ENCODE results near the gene BAX. TPM values are rescaled to one million over a fixed set of nuclear protein-coding genes. Genes with fewer than 3 reads are reported as not detected.

BAX gene
- total RNA-seq, 2 donors from 2014 or later, result 28.8 to 36.1 TPM

- ATAC-seq, result no peak
- no peak for DNase-seq
- intact Hi-C loops (cut with DNase I), result loop anchor here in 1 of 2 donors (10.0 kb wide), 1 partner anchor 53 kb away; the partner anchor contains the start of gene NUCB1
These were observed 3.3 kb downstream of the BAX start for GRCh38 chr19:48958006-48958405.

DNA sequence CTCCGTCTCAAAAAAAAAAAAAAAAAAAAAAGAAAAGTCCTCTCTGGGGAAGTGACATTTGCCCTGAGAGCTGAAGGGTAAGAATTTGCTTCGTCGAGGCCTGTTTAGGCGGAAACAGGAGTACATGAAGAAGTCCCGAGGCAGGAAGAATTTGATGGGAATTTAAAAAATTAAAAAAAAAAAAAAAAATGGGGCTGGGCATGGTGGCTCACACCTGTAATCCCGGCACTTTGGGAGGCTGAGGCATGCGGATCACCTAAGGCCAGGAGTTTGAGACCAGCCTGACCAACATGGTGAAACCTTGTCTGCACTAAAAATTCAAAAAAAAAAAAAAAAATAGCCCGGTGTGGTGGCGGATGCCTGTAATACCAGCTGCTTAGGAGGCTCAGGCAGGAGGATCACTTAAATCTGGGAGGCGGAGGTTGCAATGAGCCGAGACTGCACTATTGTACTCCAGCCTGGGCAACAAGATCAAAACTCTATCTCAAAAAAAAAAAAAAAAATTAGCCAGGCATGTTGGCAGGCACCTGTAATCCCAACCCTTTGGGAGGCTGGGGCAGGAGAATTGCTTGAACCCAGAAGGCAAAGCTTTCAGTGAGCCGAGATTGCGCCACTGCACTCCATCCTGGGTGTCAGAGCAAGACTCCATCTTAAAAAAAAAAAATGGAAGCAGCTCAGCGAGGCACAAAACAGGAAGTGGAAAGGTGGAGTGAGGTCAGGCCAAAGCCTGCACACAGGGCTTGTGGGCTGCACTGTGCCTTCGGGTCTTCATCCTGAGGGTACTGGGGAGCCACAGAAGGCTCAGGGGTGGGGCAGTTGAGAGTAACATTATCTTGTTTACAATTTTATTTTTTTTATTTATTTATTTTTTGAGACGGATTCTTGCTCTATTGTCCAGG lies 4.9 kb downstream of the BAX start:
- DNase-seq, result no peak
- intact Hi-C loops (cut with DNase I), result loop anchor here (10.0 kb wide), 2 partner anchors 55 to 85 kb away; partner anchors contain the start of genes NUCB1 (in 1 of the 2) and PPP1R15A (in 1 of the 2)
- no peak for ATAC-seq

DNA sequence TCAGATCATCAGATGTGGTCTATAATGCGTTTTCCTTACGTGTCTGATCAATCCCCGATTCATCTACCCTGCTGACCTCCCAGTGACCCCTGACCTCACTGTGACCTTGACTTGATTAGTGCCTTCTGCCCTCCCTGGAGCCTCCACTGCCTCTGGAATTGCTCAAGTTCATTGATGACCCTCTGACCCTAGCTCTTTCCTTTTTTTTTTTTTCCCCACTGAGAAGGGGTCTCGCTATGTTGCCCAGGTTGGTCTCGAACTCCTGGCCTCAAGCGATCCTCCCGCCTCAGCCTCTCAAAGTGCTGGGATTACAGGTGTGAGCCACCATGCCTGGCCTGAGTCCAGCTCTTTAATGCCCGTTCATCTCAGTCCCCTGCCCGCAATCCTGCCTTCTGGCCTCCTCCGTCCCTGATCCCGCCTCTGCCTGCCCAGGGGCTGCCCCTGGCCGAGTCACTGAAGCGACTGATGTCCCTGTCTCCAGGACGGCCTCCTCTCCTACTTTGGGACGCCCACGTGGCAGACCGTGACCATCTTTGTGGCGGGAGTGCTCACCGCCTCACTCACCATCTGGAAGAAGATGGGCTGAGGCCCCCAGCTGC lies 6.5 kb downstream of the BAX start:
- ATAC-seq, result no peak
- DNase-seq, result no peak
- intact Hi-C loops (cut with DNase I), result loop anchor here in 1 of 2 donors (10.0 kb wide), 1 partner anchor 86 kb away; the partner anchor contains the start of gene PPP1R15A

GRCh38 chr19:48961673-48962028 lies 7.0 kb downstream of the BAX start:
- ATAC-seq, result no peak
- DNase-seq, result no peak
- intact Hi-C loops (cut with DNase I), result loop anchor here in 1 of 2 donors (10.0 kb wide), 1 partner anchor 87 kb away; the partner anchor contains the start of gene PPP1R15A

DNA sequence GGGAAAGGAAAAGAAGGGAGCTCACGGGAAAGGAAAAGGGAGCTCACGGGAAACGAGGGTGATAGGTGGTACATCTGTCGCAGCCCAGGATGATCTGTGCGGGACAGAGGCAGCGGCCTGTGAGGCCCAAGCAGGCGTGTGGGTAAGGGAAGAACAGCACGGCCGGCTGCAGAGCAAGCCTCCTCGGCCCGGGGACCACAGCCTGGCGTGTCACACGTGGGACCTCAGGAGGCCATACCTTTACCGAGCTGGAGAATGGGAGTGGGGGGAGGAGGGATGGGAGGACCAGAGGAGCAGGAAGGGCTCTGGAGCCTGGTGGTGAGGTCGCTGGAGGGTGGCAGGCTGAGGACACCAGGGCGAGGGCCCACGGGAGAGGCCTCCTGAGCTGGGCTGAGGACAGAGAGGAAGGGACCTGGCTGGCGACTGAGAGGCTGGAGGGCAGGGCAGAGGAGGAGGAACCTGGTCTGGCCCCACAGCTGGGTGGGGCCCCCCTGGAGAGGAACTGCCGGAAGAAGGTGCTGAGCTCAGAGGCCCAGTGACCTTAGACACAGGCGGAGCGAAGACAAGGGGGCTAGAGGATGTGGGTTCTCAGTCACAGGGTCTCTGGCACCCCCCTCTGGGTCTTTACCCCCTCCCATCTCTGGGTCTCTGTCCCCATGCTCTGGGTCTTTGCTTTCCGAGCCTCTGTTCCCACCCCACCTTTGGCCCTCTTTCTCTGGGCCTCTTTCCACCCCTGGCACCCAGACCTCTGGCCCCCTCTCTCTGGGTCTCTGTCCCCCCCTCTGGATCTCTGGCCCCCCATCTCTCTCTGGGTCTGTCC lies 7.6 kb downstream of the BAX start:
- intact Hi-C loops (cut with DNase I), result loop anchor here in 1 of 2 donors (10.0 kb wide), 1 partner anchor 87 kb away; the partner anchor contains the start of gene PPP1R15A
- ATAC-seq (no peak), DNase-seq (peak; percentile 64)

DNA sequence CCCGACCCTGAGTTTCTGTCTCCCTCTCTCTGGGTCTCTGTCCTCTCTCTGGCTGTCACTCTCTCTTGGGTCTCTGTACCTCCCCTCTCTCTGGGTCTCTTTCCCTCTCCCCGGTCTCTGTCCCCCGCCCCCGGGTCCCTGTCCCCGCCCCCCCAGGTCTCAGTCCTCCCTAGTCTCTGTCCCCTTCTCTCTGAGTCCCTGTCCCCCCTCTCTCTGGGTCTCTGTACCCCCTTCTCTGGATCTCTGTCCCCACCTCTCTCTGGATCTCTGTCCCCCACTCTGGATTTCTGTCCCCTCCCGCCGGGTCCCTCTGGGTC lies 8.1 kb downstream of the BAX start:
- no peak for ATAC-seq
- DNase-seq, result no peak
- intact Hi-C loops (cut with DNase I), result loop anchor here in 1 of 2 donors (10.0 kb wide), 1 partner anchor 88 kb away; the partner anchor contains the start of gene PPP1R15A

- intact Hi-C loops (cut with DNase I), result loop anchor here in 1 of 2 donors (10.0 kb wide), 1 partner anchor 89 kb away; the partner anchor contains the start of gene PPP1R15A
- DNase-seq, result peak; percentile 84
- ATAC-seq, result peak; percentile 14 to 23
These were observed 8.9 kb downstream of the BAX start for GRCh38 chr19:48963371-48964204.

- intact Hi-C loops (cut with DNase I), result loop anchor here (5.0 to 10.0 kb wide), 2 partner anchors 87 to 90 kb away; partner anchors contain the start of gene PPP1R15A (in 1 of the 2)
- no peak for DNase-seq
- ATAC-seq, result no peak
These were observed 9.7 kb downstream of the BAX start for GRCh38 chr19:48964205-48965039.

GRCh38 chr19:48965040-48965805 lies 10.5 kb downstream of the BAX start, which contains the start of gene FTL:
Gene FTL, plus strand, starts transcription at chr19:48965309. Its CDS starts 199 bp downstream, at chr19:48965508.
- peak; percentile 98 for DNase-seq
- peak; percentile 89 to 90 for ATAC-seq
- intact Hi-C loops (cut with DNase I), result loop anchor here (5.0 to 10.0 kb wide), 2 partner anchors 88 to 90 kb away; partner anchors contain the start of gene PPP1R15A (in 1 of the 2)

GRCh38 chr19:48965806-48966540 lies 11.3 kb downstream of the BAX start:
- intact Hi-C loops (cut with DNase I), result loop anchor here (5.0 to 10.0 kb wide), 2 partner anchors 89 to 91 kb away; partner anchors contain the start of gene PPP1R15A (in 1 of the 2)
- DNase-seq, result peak; percentile 92
- peak; percentile 50 to 67 for ATAC-seq

DNA sequence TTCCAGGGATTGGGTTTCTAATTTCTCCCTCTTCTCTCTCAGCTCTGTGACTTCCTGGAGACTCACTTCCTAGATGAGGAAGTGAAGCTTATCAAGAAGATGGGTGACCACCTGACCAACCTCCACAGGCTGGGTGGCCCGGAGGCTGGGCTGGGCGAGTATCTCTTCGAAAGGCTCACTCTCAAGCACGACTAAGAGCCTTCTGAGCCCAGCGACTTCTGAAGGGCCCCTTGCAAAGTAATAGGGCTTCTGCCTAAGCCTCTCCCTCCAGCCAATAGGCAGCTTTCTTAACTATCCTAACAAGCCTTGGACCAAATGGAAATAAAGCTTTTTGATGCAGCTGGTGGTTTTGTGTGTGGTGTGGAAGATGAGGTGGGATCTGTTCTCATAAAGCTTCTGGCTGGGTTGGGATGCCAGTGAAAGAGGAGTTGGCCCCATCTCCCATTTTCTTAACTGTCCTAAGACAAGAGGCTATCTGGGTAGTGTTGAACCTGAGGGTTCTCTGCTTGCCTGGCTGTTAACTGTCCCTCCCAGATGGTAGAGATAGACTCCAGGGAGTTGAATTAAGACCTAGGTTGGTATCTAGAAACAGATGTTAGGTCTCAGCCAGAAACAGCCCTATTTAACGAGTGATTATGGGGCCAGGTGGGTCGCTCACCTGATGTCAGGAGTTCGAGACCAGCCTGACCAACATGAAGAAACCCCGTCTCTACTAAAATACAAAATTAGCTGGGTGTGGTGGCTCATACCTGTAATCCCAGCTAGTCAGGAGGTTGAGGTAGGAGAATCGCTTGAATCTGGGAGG lies 12.1 kb downstream of the BAX start:
- ATAC-seq, result no peak
- intact Hi-C loops (cut with DNase I), result loop anchor here (5.0 to 10.0 kb wide), 2 partner anchors 89 to 92 kb away; partner anchors contain the start of gene PPP1R15A (in 1 of the 2)
- DNase-seq, result no peak

- intact Hi-C loops (cut with DNase I), result loop anchor here (5.0 to 10.0 kb wide), 2 partner anchors 90 to 93 kb away; partner anchors contain the start of gene PPP1R15A (in 1 of the 2)
- peak; percentile 58 for DNase-seq
These were observed 12.9 kb downstream of the BAX start for GRCh38 chr19:48967346-48968178.

GRCh38 chr19:48968179-48968661 lies 13.5 kb downstream of the BAX start:
- DNase-seq, result no peak
- ATAC-seq, result no peak
- intact Hi-C loops (cut with DNase I), result loop anchor here (5.0 to 10.0 kb wide), 2 partner anchors 91 to 93 kb away; partner anchors contain the start of gene PPP1R15A (in 1 of the 2)

More at GRCh38 chr19:48967346-48968178, 12.9 kb downstream of the BAX start:
- peak in 1 of 2 donors; percentile 0 for ATAC-seq

Data from left cardiac atrium (tissue), 4 donors.